ENCODE results near the gene IMPG2.

Gene IMPG2

GRCh38 chr3:101179637-101180036 lies 140.7 kb downstream of the IMPG2 start:
- DNase-seq, result no peak

GRCh38 chr3:101177577-101177976 lies 142.8 kb downstream of the IMPG2 start:
- no peak for DNase-seq

Measured in activated CD4-positive, alpha-beta T cell treated with anti-CD3 and anti-CD28 coated beads, Interleukin-2, Interleukin-6, amounts not matched to agents 100 ng/mL and 50 ng/mL, durations not matched to agents 16 hours and 8 hours (primary cell).